ENCODE data around the gene DPM2. TPM values are rescaled to one million over a fixed set of nuclear protein-coding genes. Genes with fewer than 3 reads are reported as not detected.
A peak's percentile ranks its signal among the peaks of the same experiment; 100 is the strongest.

DPM2 gene
- polyA plus RNA-seq, 1 donor = 35.6 TPM

DNA sequence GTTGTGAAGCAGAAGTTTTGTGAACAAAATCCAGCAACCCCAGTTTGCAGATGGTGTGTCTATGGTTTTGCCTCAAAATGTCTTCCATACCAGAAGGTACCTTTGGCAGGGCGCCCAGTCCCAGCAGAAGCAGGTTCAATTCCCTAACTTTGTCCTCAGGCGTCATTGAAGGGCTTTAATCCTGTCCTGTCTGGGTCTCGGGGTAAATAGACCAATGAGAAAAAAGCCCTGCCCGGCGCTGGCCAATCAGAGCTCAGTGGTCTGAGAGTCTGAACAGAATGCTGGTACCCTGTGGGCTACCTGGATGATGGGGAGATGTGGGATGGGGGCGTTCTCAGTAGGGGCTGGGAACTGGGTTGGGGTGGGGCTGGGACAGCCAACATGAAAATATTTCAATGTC is 14.6 kb downstream of the DPM2 start:
- DNase-seq = no peak

DNA sequence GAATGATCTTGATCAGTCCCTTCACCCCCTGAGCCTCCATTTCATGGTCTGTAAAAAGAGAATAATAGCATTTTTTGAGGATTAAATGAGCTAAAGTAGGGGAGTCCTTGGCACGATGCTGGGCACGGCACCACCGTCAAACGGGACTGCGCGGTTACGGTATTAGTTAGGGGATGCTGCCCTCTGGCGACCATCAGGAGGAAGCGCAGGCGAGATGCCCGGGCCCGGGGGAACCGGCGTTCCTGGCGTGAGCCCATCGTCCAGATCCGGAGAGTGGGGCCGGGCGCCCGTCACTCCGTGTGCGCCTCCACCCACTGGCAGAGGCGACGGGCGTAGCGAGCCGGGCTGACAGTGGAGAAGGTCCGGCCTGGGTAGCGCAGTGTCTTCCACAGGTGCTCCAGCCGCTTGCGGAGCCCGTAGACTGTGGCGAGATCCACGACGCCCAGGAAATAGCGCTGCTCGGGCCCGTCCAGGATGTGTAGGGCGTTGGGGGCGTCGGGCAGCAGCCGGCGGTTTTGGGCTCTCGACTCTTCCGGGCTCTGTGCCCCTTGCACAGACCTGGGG is 16.0 kb downstream of the DPM2 start:
- no peak for DNase-seq

DNA sequence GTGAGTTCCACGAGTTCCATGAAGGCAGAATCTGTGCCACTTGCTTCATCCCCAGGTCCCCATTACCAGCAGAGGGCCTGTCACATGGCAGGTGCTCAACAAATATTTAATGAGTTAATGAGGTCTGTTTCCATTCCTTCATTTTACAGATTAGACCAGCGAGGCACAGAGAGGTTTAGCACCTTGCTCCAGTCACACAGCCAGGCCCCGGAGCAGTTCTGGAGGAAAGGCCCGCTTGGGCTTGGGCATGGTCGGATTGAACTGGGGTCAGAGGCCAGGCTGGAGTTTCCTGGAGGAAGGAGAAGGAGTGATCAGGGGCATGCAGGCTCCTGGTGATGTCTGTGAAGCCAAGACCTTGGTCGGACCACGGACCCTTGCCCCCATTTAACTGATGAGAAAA is 16.9 kb downstream of the DPM2 start:
- no peak for DNase-seq

DNA sequence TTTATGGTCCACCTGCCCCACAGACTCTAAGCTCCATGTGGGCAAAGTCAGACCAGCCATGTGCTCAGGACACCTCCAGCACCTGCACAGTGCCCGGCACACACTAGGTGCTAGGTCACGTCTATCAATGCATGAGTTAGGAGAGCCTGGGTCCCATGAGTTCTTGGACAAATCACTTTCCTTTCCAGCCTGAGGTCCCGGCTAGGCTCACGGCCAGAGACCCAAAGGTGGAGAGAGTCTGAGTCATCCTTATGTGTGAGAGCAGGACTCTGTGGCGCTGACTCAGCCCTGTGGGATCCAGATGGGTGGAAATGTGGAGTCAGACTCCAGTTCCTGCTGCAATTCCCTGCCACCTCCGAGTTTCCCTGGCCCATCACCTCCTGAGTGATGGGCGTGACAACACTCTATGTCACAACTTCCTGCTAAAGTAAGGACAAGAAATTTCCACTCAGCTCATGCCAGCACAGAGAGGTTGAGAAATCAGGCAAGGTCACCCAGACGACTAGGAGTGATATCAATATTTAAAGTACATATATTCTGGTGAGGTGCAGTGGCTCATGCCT is 18.3 kb downstream of the DPM2 start:
- no peak for DNase-seq

DNA sequence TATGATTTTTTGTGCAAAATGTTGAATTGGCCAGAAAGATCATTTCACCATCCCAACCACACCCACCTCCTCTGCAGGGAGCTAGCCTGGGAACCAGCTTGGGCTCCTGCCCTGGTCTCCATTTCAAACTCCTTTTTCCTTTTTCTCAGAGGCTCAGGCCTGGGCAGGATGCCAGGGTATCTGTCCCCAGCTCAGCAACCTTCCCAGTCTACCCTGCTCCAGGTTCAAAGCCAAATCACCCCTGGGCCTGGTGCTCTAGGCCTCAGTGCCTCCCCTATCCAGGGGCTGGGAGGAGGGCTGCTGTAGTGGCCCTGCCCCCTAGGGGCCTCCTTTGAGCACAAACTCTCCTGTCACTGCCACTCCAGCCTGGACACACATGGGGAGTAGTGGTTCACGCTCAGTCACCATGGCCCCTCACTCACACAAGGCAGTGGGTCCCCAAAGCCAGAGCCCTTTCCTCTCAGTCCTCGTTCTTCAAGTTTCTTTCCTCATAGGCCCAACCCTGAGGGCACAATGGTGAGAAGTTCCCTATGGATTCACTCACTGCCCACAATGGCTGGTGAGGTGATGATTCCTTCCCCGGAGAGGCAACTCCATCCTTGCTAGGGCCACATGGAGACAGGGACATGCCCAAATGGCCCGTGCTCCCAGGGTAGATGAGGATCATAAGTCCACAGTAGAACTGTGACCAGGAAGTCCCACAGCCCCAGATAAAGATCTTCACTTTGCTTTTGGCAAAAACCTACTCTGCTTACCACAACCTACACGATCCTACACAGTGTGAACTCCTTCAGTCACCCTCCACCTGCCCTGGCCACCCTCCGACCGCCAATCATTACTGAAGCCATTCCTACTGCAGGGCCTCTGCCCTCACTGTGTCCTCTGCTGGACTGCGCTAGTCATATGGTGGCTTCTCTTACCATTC is 19.2 kb downstream of the DPM2 start:
- no peak for DNase-seq

DNA sequence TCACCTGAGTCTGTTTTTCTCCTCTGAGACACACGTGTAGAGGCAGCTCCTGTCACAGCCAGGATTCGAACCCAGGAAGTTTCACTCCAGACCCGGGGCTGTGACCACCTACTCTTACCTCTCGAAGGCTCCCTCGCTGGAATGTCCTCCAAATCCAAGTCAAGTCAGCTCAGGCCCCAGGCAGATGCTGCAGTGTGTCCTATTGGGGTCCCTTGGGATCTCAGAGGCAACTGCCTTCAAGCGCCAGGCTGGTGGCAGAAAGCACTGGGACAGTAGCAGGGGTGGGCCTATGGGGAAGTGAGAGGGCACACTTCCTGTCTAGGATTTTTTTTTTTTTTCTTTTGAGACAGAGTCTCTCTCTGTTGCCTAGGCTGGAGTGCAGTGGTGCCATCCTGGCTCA is 20.1 kb downstream of the DPM2 start:
- DNase-seq = no peak

DNA sequence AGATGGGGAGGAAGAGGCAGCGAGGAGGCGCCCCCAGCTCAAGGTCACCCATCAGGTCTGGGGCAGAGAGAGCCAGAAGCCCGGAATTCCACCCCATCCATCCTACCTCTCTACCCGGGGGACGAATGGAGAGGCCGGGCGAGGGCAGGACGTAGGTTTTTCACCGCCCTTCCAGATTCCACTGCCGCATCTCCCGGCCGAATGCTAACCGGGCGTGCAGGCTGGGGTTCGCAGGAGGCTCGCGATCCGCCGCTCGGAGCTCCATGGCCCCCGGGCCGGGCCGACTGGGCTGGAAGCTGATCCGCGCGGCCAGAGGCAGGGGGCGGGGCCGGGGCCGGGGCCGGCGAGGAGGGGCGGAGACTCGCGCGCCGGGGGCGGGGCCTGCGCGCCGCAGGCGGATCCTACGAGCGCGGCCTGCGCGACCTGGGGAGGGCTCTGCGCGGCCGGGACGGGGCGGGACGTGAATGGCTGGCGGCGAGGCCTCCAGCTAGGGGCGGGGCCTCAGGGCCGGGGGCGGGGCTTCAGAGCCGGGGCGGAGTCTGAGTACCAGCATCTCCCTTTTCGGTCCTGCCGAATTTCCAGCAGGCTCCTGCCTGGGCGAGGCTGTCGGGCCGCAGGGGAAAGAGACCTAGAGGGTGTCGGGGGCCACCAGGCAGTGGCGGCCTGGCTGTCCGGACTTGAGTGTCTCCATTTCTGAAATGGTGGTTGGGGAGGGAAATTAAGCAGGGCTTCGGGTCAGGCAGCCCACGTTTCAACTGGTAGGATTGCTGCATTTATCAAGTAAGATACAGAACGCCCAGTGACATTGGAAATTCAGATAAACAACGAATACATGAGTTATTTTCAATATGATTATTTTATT is 20.7 kb downstream of the DPM2 start, which contains the start of gene ST6GALNAC4:
TSS of gene ST6GALNAC4 (minus strand) at position 322 of the 862 bp plus-strand sequence. CDS start 622 bp downstream, outside the sequence.
- peak; percentile 84 for DNase-seq

DNA sequence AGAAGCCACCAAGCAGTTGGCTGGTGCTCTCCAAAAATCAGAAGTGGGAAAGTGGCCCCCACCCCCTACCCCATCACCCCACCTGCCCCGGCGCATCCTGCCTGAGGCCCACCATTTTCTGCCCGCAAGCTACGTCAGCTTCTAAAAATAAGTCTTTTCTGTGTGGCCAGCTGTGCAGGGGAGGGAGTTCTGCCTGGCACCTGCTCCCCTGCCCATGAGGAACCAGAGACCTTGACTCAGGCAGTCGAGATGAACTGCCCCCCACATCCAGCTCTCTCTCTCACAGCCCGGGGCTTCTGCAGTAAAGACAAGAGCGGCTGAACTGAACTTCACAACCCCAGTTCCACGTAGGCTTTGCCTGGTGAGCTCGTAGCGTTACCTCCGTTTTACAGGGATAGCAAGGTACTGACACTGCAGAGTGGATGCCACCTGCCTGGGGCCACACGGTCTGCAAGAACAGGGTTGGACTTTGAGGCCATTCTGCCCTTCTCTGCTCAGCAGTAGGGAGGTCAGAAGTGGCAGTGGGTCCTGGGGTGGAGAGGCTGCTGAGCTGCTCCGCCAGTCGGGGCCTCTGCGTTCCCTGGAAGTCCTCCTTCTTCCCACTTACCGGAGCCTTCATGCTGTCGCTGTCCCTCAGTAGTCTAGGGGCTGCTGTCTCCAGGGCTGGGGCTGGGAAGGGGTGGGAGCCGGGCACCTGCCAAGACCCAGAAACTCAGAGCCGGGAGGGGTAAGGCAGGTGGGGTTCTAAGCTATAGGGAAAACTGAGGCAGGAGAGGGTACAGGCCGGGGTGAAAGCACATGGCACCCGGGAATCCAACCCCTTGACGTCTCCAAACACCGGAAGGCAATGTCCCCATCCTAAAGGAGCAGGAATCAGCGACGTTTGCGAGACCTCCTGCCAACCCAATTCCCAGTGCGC is 21.6 kb downstream of the DPM2 start:
- DNase-seq = no peak

DNA sequence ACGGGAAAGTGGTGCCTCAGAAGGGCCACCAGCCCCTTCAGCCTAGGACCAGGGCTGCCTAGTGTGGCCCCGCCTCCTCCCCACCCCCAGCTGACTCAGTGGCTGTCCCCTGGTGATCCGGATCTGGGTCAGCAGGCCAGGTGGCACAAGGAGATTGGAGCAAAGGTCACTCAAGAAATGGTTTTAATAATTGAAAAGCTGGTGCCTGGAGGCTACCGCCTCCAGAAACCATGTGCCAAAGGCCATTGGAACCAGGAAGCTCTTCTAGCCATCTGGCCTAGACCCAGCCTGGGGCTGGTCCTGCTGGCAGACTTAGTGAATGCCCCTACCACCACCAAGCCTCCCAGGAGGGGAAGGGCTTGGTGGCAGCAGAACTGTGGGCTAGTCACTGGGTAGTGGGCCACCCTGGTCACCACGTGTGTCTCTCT is 22.3 kb downstream of the DPM2 start:
- no peak for DNase-seq

DNA sequence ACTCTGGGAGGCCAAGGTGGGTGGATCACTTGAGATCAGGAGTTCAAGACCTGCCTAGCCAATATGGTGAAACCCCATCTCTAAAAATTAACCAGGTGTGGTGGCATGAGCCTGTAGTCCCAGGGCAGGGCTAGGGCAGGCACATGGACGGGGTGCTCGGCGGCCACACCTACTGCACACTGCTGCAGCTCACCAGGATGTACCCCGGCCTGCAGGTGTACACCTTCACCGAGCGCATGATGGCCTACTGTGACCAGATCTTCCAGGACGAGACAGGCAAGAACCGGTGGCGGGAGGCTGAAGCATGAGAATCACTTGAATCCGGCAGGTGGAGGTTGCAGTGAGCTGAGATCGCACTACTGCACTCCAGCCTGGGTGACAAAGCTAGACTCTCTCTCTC is 24.0 kb downstream of the DPM2 start:
- DNase-seq = no peak

DNA sequence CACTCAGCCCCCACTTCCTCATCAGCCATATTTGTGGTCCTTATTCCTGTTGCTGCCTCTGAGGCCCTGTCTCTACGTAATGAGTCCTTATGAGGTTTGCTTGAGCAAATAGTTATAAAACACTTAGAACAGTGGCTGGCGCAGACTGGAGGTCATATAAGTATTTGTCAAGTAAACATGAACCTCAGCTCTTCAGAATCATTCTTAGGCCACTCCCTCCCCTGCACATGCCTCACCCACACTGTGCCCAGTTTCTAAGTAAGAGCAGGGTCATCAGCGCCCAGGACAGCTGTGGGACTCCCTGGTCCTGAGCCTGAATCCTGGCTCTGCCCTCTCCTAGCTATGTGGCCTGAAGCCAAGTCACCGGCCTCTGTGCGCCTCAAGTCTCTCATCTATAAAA is 24.8 kb downstream of the DPM2 start:
- DNase-seq = no peak

DNA sequence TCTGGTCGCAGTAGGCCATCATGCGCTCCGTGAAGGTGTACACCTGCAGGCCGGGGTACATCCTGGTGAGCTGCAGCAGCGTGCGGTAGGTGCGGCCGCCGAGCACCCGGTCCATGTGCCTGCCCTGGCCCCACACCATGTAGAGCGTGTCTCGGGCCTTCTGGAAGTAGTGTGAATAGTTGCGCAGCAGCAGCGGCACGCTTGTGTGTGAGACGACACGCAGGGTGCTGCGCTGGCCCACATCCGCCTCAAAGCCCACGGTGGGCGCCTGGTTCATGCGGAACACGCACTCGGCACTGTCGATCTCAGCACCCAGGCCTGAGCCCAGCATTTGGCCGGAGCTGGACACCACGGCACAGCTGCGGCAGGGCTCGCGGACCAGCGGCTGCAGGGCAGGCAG is 25.4 kb downstream of the DPM2 start:
- DNase-seq = no peak

DNA sequence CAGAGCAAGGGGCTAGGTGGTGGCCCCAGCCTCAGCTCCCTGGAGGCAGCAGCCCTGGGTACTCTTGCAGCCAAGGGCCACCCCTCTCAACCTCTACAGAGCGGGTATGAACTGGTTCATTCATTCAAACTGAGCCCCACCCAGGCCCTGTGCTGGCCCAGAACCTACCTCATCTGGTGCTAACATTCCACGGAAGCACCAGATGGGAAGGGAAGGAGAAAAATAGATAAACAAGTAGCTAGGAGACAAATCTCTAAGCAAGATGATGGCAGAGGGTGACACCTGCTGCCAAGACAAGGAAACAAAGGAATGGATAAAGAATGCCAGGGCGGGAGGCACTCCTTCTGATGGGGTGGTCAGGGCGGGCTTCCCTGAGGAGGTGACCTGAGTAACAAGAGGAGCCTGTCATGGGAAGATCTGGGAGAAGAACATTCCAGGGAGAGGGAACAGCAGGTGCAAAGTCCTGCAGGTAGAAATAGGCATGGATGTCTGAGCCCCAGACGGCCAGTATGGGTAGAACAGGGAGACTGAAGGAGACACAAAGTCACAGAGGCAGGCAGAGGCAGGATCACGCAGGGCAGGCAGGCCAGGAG is 26.9 kb downstream of the DPM2 start:
- DNase-seq = no peak

DNA sequence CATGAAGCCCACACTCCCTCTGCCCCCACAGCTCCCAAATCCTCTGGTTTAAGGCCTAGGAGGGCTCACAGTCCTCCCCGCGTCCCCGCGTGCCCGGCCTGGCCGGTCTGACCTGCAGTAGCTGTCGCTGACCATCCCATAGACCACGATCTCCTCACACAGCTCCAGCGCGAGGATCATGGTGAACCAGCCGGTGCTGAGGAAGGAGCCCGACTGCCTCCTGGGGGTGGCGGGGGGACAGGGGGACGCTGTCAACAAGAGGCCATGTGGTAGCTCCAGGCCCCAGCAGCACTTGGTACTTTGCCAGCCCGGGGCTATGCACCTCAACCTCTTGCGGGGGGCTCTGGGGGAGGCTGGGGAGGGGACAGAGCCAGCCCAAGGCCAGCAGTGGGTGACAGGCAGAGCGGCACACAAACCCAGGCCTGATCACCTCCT is 27.8 kb downstream of the DPM2 start:
- no peak for DNase-seq

DNA sequence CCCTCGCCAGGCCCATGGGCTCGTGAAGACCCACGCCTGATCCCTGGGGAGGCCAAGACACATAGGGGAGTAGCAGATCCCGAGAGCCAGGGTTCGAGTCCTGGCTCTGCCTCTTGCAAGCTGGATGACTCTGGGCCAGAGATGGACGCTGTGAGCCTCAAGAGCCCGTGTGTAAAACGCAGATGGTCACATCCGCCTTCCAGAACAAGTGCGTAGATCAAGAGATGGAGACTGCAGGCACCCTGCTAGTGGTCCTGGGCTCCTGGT is 29.1 kb downstream of the DPM2 start:
- no peak for DNase-seq

DNA sequence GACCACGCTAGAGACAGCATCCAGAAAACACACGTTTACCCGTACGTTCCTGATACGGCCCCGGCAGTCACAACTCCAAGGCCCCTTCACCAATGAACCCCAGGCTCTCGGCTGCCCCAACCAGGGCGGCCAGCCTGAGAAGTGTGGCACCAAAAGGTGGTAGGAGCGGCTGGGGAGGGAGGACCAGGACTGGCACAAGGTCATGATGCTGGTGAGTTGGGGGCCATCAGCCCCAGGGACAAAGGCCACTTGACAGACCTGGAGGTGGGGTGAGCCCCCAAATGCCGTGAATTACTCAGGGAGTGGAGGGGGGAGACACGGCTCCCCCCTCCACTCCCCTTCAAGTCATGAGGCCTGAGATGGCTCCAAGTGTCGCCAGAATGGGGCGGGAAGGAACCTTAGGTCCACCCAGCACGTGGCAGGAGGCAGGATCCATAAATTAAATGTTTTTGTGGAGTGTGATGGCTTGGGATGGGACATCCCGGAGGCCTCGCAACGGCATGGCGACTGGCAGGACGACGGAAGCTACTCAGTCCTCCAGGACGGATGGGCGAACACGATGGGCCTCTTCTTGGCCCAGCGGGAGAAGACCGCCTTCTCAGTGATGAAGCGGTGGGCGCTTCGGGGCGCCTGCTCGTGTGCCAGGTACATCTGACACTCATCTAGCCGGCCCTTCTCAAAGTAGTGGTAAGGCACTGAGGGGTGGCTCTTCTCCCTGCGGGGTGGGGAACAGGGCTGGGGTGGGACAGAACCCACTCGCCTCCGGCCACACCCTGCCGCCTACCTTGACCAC is 29.6 kb downstream of the DPM2 start:
- no peak for DNase-seq

DNA sequence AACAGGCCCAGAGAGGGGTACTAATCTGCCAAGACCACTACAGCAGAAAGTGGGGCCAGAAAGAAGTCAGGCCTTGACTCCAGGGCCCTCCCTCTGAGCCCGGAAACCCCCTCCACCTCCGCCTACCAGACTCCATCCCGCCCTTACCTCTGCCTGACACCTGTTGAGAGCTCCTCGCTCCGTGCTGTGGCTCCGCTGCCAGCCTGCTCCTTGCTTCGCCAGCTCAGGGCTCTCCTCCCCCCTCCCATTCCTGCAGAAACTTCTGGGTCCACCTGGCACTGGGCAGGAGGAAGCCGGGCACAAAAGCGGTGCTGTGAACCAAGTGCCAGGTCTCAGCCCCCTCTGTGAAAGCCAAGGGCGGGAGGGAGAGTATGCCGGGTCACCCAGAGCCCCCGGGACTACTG is 31.9 kb downstream of the DPM2 start:
- DNase-seq = no peak

DNA sequence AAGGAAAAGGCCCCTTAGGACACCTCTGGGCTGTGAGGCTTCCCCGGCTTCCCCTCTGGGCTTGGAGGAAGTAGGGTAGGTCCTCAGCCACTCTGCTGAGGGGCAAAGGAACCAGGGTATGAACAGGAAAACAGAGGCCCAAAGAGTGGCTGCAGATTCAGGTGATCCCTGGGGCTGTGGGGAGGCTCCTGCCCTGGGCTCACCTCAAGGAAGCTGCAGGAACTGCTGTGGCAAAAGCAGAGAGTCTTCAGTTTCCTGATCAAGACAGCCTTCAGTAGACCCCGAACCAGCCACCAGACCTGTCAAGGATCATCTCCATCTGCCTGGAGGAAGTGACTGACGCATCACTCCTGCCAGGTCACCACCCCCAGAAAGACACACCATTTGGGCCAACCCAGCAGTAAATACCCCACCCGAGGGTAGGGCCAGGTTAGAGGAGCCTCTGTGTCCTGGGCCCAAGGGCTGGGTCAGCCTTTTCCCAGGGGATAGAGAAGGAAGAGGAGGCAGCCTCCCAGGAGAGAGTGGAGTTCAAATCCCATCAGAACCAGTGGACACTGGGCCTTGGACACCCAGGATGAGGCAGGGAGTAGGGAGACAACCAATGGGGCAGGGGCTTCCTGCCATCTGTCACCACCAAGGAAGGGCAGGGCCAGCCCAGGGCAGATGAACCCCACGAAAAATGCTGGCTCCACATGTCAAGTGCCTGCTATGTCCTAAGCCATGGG is 32.5 kb downstream of the DPM2 start:
- DNase-seq = no peak

DNA sequence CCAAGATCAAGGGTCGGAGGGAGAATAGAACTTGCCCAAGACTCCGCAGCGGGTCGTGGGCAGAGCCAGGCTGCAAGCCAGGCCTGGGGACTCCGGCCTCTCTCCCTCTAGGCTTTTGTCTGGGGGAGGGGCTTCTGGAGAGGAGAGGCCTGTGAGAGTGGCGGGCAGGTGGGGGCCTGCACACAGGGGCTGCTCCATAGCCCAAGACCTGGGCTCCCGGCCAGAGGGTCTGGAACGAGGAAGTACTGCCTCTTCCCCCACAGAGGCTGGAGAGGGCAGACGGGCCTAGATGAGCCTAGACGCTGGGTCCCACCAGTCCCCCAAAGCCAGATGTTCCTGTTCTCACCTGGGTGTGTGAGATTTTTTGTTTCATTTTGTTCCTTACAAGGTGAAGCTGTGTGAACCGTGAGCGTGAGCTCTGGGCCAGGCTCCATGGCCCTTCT is 33.1 kb downstream of the DPM2 start:
- peak; percentile 59 for DNase-seq
